Keratinocyte (primary cell): Measurements from ENCODE around the gene NME5. TPM values are rescaled to one million over a fixed set of nuclear protein-coding genes. Genes with fewer than 3 reads are reported as not detected.

ENCODE experiments used
- DNase-seq: peaks from one replicate; pipeline ENCODE4 v3.0.0-alpha.2; 2011; ENCODE audit warnings: low read depth, missing footprints, low spot score
- FAIRE-seq: peaks from 2 replicates; lab custom pipeline; 2011; peaks lifted over from hg19 to GRCh38; lab: Jason Lieb, UNC
- H2AFZ ChIP-seq: 2 replicates; pipeline ENCODE4 v1.6.0; 2012; ENCODE audit warnings: low read length, control low read depth, inconsistent platforms; ENCODE audit not compliant: control insufficient read depth
- H3K27ac ChIP-seq: 2 replicates; pipeline ENCODE4 v1.5.1; 2011; ENCODE audit warnings: low read length; ENCODE audit not compliant: control insufficient read depth, insufficient read depth
- H3K27me3 ChIP-seq: 3 replicates; pipeline ENCODE4 v1.6.0; 2011; ENCODE audit warnings: low read length; ENCODE audit not compliant: control insufficient read depth, insufficient read depth; ENCODE audit errors: extremely low read depth
- H3K36me3 ChIP-seq, 2 experiments: 2 replicates in 1 of 2; 3 replicates in 1 of 2; pipeline ENCODE4 v1.5.1; 2011; ENCODE audit warnings: low read length in 2 of 2, mild to moderate bottlenecking in 1 of 2; ENCODE audit not compliant: control insufficient read depth in 2 of 2, insufficient read depth in 2 of 2; ENCODE audit errors: extremely low read depth in 1 of 2
- H3K4me1 ChIP-seq: 3 replicates; pipeline ENCODE4 v1.5.1; 2011; ENCODE audit warnings: low read length; ENCODE audit not compliant: control insufficient read depth, insufficient read depth; ENCODE audit errors: extremely low read depth
- H3K4me2 ChIP-seq: 3 replicates; pipeline ENCODE4 v1.6.0; 2011; ENCODE audit warnings: low read depth, low read length; ENCODE audit not compliant: control insufficient read depth, insufficient read depth; ENCODE audit errors: extremely low read depth
- H3K4me3 ChIP-seq, 3 experiments: fragments of 200-600 bp in 1 of 3; sonication (generic) in 1 of 3; 2 replicates in 2 of 3; 3 replicates in 1 of 3; pipeline ENCODE4 v1.5.1; 2011 to 2016; ENCODE audit warnings: low read length in 3 of 3, mild to moderate bottlenecking in 3 of 3, control low read depth in 2 of 3, inconsistent platforms in 1 of 3, low read depth in 1 of 3, mixed read lengths in 1 of 3, mixed run types in 1 of 3, moderate library complexity in 1 of 3; ENCODE audit not compliant: control insufficient read depth in 2 of 3, insufficient read depth in 2 of 3; ENCODE audit errors: extremely low read depth in 1 of 3
- H3K79me2 ChIP-seq: 2 replicates; pipeline ENCODE4 v1.6.0; 2012; ENCODE audit warnings: low read length; ENCODE audit not compliant: control insufficient read depth, insufficient read depth
- H3K9ac ChIP-seq: 3 replicates; pipeline ENCODE4 v1.6.0; 2011; ENCODE audit warnings: low read length; ENCODE audit not compliant: control insufficient read depth, insufficient read depth; ENCODE audit errors: extremely low read depth
- H3K9me1 ChIP-seq: 3 replicates; pipeline ENCODE4 v1.6.0; 2011; ENCODE audit warnings: low read length; ENCODE audit not compliant: control insufficient read depth, insufficient read depth; ENCODE audit errors: extremely low read depth
- H3K9me3 ChIP-seq: 2 replicates; pipeline ENCODE4 v1.5.1; 2012; ENCODE audit warnings: low read depth, low read length; ENCODE audit not compliant: control insufficient read depth
- H4K20me1 ChIP-seq: 3 replicates; pipeline ENCODE4 v1.6.0; 2011; ENCODE audit warnings: low read length; ENCODE audit not compliant: control insufficient read depth, insufficient read depth; ENCODE audit errors: extremely low read depth
- EZH2 ChIP-seq: IDR thresholded peaks from one replicate; pipeline ENCODE4 v1.6.1; 2012; ENCODE audit warnings: inconsistent platforms, mild to moderate bottlenecking, low read length, moderate library complexity
- dilution Hi-C: fragments of 300-500 bp; cut with MboI; formaldehyde crosslinking; loops from one replicate; pipeline ENCODE4 v1.7.0; 2020; ENCODE audit warnings: low sequenced_read_pairs; ENCODE audit not compliant: extremely low pct_ligation_motif_present
- polyA plus RNA-seq, 5 experiments: library from polyadenylated mRNA; depleted of rRNA in 3 of 5; stranded (reverse) in 3 of 5; stranded (forward) in 1 of 5; unstranded in 1 of 5; fragments of >200 nt; gene quantifications; 1 replicate in 1 of 5; 2 replicates in 3 of 5; 3 replicates in 1 of 5; pipeline versions ENCODE4 v1.2.1 to v1.2.3, GENCODE V29; 2011 to 2012; ENCODE audit warnings: missing spikeins in 2 of 5, low read depth in 1 of 5, low replicate concordance in 1 of 5
- TF ChIP-seq, protein P1 (sequence below), 3 experiments: IDR thresholded peaks in 1 of 3; conservative IDR thresholded peaks in 1 of 3; optimal IDR thresholded peaks in 1 of 3; 2 replicates in 2 of 3; 3 replicates in 1 of 3; pipeline versions ENCODE3 to v1.5.1; 2011; ENCODE audit warnings: low read length in 3 of 3, mild to moderate bottlenecking in 3 of 3, moderate library complexity in 2 of 3, control low read depth in 1 of 3, inconsistent platforms in 1 of 3; ENCODE audit not compliant: insufficient read depth in 2 of 3; ENCODE audit errors: extremely low read depth in 1 of 3

NME5 gene
- polyA plus RNA-seq, 1 donor (not counting 4 experiments of a cell fraction or from before 2014, with no cell fraction given): 0.13 TPM

DNA sequence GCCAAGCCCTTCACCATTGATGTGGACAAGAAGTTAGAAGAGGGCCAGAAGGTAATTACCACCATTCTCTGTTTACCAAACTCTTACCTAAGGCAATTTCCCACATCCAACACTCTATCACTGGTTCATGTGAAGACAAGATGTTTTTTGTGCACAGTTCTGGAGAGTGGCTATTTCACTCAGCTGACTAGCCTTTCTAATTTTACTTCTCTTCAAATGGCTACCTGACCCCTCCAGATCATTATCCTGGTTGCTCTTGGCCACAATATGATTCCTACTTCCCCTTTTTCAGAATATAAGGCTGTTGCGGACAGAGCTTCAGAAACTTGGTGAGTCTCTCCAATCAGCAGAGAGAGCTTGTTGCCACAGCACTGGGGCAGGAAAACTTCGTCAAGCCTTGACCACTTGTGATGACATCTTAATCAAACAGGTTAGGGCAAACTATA, 46.8 kb upstream of the NME5 start:
- Histone ChIP-seq H3K4me1 (no peaks in the 10 kb centered on the region), H4K20me1 (no peaks in the 10 kb centered on the region), H3K9me1 (no peaks in the 10 kb centered on the region), H3K9me3 (no peaks in the 10 kb centered on the region), H3K4me3 (no peak overlapping the region), H3K27me3 (no peaks in the 10 kb centered on the region), H3K9ac (no peak overlapping the region), H2AFZ (no peak overlapping the region), H3K36me3 (peaks cover 19 to 37% of the 10 kb centered on the region in 2 experiments), H3K27ac (no peak overlapping the region), H3K4me2 (no peak overlapping the region), H3K79me2 (no peaks in the 10 kb centered on the region)
- TF ChIP-seq EZH2: no peak
- TF ChIP-seq, protein P1, sequence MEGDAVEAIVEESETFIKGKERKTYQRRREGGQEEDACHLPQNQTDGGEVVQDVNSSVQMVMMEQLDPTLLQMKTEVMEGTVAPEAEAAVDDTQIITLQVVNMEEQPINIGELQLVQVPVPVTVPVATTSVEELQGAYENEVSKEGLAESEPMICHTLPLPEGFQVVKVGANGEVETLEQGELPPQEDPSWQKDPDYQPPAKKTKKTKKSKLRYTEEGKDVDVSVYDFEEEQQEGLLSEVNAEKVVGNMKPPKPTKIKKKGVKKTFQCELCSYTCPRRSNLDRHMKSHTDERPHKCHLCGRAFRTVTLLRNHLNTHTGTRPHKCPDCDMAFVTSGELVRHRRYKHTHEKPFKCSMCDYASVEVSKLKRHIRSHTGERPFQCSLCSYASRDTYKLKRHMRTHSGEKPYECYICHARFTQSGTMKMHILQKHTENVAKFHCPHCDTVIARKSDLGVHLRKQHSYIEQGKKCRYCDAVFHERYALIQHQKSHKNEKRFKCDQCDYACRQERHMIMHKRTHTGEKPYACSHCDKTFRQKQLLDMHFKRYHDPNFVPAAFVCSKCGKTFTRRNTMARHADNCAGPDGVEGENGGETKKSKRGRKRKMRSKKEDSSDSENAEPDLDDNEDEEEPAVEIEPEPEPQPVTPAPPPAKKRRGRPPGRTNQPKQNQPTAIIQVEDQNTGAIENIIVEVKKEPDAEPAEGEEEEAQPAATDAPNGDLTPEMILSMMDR (optimal IDR thresholded peaks at IDR 0.05 in 1 of 3, IDR thresholded peaks at IDR 0.05 in 1 of 3, conservative IDR thresholded peaks at IDR 0.05 in 1 of 3; ENCODE audit: extremely low read depth in 1 of 3, insufficient read depth in 2 of 3, low read length in 3 of 3): no peak
- FAIRE-seq: no peak
- DNase-seq: no peak
- dilution Hi-C loops: no loop called here

DNA sequence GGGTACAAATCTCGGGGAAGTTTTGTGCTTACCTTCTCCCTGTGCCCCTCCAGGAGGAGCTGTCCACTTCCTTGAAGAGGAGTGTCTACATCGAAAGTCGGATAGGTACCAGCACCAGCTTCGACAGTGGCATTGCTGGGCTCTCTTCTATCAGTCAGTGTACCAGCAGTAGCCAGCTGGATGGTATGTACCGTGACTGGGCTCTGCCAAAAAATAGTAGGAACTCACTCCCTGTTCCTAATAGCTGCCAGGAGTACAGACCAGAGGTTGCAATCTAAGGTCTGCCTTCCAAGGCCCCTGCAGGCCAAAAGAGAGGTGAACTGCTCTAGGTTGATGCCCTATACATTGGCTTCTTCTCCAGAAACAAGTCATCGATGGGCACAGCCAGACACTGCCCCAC, 43.6 kb upstream of the NME5 start:
- Histone ChIP-seq H4K20me1 (no peaks in the 10 kb centered on the region), H3K27ac (no peak overlapping the region), H3K4me3 (no peak overlapping the region), H3K9me3 (no peaks in the 10 kb centered on the region), H3K36me3 (peaks cover 13 to 32% of the 10 kb centered on the region in 2 experiments), H3K79me2 (peaks cover 14% of the 10 kb centered on the region), H2AFZ (no peak overlapping the region), H3K9ac (no peak overlapping the region), H3K9me1 (no peaks in the 10 kb centered on the region), H3K4me1 (peaks cover 11% of the 10 kb centered on the region), H3K4me2 (no peak overlapping the region), H3K27me3 (no peaks in the 10 kb centered on the region)
- DNase-seq: no peak
- dilution Hi-C loops: no loop called here
- TF ChIP-seq EZH2: no peak
- TF ChIP-seq, protein P1 (optimal IDR thresholded peaks at IDR 0.05 in 1 of 3, IDR thresholded peaks at IDR 0.05 in 1 of 3, conservative IDR thresholded peaks at IDR 0.05 in 1 of 3; ENCODE audit: extremely low read depth in 1 of 3, insufficient read depth in 2 of 3, low read length in 3 of 3): no peak
- FAIRE-seq: no peak
